Measurements from ENCODE around the gene TMEM202.

DNA sequence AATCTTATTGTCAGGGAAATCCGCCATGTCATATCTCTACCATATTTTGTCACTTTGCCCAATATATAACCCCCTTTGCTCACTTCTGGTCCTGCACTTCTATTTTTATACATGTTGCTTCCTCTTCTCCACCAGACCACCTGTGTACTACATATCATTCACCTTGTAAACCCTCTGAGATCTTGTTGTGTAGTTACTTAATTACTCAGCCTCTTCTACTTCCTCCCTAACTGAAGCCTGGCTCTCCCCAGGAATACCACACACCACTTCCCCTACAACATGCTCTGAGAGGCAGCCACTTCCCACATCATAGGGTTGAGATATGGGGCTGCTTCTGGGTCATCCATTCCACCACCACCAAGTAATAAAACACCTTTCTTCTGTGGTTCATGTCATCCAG, 32.3 kb upstream of the TMEM202 start:
- TF ChIP-seq, protein P1, sequence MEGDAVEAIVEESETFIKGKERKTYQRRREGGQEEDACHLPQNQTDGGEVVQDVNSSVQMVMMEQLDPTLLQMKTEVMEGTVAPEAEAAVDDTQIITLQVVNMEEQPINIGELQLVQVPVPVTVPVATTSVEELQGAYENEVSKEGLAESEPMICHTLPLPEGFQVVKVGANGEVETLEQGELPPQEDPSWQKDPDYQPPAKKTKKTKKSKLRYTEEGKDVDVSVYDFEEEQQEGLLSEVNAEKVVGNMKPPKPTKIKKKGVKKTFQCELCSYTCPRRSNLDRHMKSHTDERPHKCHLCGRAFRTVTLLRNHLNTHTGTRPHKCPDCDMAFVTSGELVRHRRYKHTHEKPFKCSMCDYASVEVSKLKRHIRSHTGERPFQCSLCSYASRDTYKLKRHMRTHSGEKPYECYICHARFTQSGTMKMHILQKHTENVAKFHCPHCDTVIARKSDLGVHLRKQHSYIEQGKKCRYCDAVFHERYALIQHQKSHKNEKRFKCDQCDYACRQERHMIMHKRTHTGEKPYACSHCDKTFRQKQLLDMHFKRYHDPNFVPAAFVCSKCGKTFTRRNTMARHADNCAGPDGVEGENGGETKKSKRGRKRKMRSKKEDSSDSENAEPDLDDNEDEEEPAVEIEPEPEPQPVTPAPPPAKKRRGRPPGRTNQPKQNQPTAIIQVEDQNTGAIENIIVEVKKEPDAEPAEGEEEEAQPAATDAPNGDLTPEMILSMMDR (conservative IDR thresholded peaks at IDR 0.05; ENCODE audit: low read depth in 2 of 2): no peak
- TF ChIP-seq EZH2 (IDR thresholded peaks at IDR 0.05; ENCODE audit: low read depth, unreplicated experiment) (no peak), EZH2phosphoT487 (IDR thresholded peaks at IDR 0.05; ENCODE audit: unreplicated experiment) (no peak), NANOG (IDR thresholded peaks at IDR 0.05; ENCODE audit: borderline replicate concordance) (no peak), CREB1 (CRISPR knock-in tag; IDR thresholded peaks at IDR 0.05; ENCODE audit: low read depth) (no peak), JUNB (IDR thresholded peaks at IDR 0.05; ENCODE audit: unreplicated experiment) (no peak), ZNF114 (CRISPR knock-in tag; IDR thresholded peaks at IDR 0.05) (no peak)
- TF ChIP-seq, protein P2, sequence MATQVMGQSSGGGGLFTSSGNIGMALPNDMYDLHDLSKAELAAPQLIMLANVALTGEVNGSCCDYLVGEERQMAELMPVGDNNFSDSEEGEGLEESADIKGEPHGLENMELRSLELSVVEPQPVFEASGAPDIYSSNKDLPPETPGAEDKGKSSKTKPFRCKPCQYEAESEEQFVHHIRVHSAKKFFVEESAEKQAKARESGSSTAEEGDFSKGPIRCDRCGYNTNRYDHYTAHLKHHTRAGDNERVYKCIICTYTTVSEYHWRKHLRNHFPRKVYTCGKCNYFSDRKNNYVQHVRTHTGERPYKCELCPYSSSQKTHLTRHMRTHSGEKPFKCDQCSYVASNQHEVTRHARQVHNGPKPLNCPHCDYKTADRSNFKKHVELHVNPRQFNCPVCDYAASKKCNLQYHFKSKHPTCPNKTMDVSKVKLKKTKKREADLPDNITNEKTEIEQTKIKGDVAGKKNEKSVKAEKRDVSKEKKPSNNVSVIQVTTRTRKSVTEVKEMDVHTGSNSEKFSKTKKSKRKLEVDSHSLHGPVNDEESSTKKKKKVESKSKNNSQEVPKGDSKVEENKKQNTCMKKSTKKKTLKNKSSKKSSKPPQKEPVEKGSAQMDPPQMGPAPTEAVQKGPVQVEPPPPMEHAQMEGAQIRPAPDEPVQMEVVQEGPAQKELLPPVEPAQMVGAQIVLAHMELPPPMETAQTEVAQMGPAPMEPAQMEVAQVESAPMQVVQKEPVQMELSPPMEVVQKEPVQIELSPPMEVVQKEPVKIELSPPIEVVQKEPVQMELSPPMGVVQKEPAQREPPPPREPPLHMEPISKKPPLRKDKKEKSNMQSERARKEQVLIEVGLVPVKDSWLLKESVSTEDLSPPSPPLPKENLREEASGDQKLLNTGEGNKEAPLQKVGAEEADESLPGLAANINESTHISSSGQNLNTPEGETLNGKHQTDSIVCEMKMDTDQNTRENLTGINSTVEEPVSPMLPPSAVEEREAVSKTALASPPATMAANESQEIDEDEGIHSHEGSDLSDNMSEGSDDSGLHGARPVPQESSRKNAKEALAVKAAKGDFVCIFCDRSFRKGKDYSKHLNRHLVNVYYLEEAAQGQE (IDR thresholded peaks at IDR 0.05; ENCODE audit: unreplicated experiment): no peak
